A673 (cell line): ENCODE results near the gene PDE4DIP. TPM values are rescaled to one million over a fixed set of nuclear protein-coding genes. Genes with fewer than 3 reads are reported as not detected.
"Not testable (repeated sequence)": the region's sequence is repeated elsewhere in the genome, so short reads cannot be mapped to it uniquely, and the experiment has no call there.

Source experiments
- Bru-seq: library from RNA; stranded (reverse); fragments of 400-500 nt; gene quantifications from one replicate; lab custom pipeline; 2021; lab: Mats Ljungman, UMichigan
- BruChase-seq, 2 experiments: library from RNA; stranded (reverse); fragments of 400-500 nt; gene quantifications; one replicate each; lab custom pipeline; 2021; lab: Mats Ljungman, UMichigan
- BruUV-seq: library from RNA; stranded (reverse); fragments of 400-500 nt; replicated peaks from 2 replicates; lab custom pipeline; 2021; lab: Mats Ljungman, UMichigan
- CTCF ChIA-PET: fragments of 300-600 bp; sonication (Branson Sonifier 250); formaldehyde crosslinking; loops from one replicate; lab custom pipeline; 2022; ENCODE audit warnings: antibody characterized with exemption; lab: Charles Lee
- POLR2A ChIA-PET: fragments of 300-600 bp; sonication (Branson Sonifier 250); formaldehyde crosslinking; loops from one replicate; lab custom pipeline; 2022; ENCODE audit warnings: antibody characterized with exemption; ENCODE audit not compliant: low non-redundant PET; lab: Charles Lee
- DNase-seq: peaks from one replicate; pipeline ENCODE4 v3.0.0-alpha.2; 2015; ENCODE audit warnings: low spot score
- H3K27ac ChIP-seq: fragments of 200-600 bp; sonication (generic); 2 replicates; pipeline ENCODE4 v1.5.1; 2016; ENCODE audit warnings: mixed run types, low read depth, mild to moderate bottlenecking, mixed read lengths, antibody characterized with exemption, low read length; ENCODE audit not compliant: poor library complexity, severe bottlenecking
- H3K27me3 ChIP-seq: fragments of 200-600 bp; sonication (generic); replicated peaks from 2 replicates; pipeline ENCODE4 v1.6.1; 2017; ENCODE audit warnings: mixed run types, low read depth, mild to moderate bottlenecking, mixed read lengths, antibody characterized with exemption, low read length; ENCODE audit not compliant: insufficient read depth, poor library complexity
- H3K36me3 ChIP-seq: fragments of 200-600 bp; sonication (generic); 2 replicates; pipeline ENCODE4 v1.6.1; 2016; ENCODE audit warnings: mixed run types, mild to moderate bottlenecking, mixed read lengths, antibody characterized with exemption, low read length; ENCODE audit not compliant: insufficient read depth, poor library complexity, severe bottlenecking
- H3K4me1 ChIP-seq: fragments of 200-600 bp; sonication (generic); 2 replicates; pipeline ENCODE4 v1.6.1; 2017; ENCODE audit warnings: mixed run types, mild to moderate bottlenecking, mixed read lengths, antibody characterized with exemption, low read length; ENCODE audit not compliant: insufficient read depth, poor library complexity, severe bottlenecking
- H3K4me3 ChIP-seq: fragments of 200-600 bp; sonication (generic); 2 replicates; pipeline ENCODE4 v1.5.1; 2016; ENCODE audit warnings: low read depth, mixed run types, mild to moderate bottlenecking, mixed read lengths, low read length; ENCODE audit not compliant: poor library complexity, severe bottlenecking
- H3K9me3 ChIP-seq: fragments of 200-600 bp; sonication (generic); 2 replicates; pipeline ENCODE4 v1.6.1; 2016; ENCODE audit warnings: mixed run types, low read depth, mild to moderate bottlenecking, mixed read lengths, antibody characterized with exemption, low read length; ENCODE audit not compliant: poor library complexity, severe bottlenecking
- intact Hi-C: fragments of 100-400 bp; cut with micrococcal nuclease; formaldehyde crosslinking; loops from one replicate; pipeline ENCODE4 v1.10.0; 2022; ENCODE audit not compliant: unreplicated experiment
- long read RNA-seq: library from polyadenylated mRNA; stranded (forward); transcript quantifications from one replicate; pipeline ENCODE4 v2.0.0, GENCODE V29; 2022
- total RNA-seq: library from RNA; stranded (reverse); gene quantifications from 2 replicates; pipeline ENCODE4 v1.2.3, GENCODE V29; 2021

PDE4DIP gene
- total RNA-seq (61.8 and 68.7 TPM in 2 replicates), Bru-seq, nascent RNA (percentile 52 among the genes with signal in this experiment), BruChase-seq, experiment 1, labeled RNA remaining after a 2-hour chase (percentile 48 among the genes with signal in this experiment), BruChase-seq, experiment 2, labeled RNA remaining after a 6-hour chase (percentile 54 among the genes with signal in this experiment)
- long read RNA-seq, full-length matches to known transcripts = 23 of 51 reads
- long read RNA-seq, partial matches to known transcripts = 13 of 51 reads
- long read RNA-seq, other reads (novel, unspliced or antisense) = 15 of 51 reads

- H3K4me1 ChIP-seq, H3K36me3 ChIP-seq, H3K9me3 ChIP-seq, H3K27ac ChIP-seq, POLR2A ChIA-PET, DNase-seq, H3K27me3 ChIP-seq, intact Hi-C loops, H3K4me3 ChIP-seq, CTCF ChIA-PET, BruUV-seq: not testable (repeated sequence)
These were observed at the start of gene PDE4DIP for GRCh38 chr1:148844220-148844619. TSS of gene PDE4DIP (plus strand) at chr1:148844428. CDS start at chr1:148844775, 347 bp downstream.

GRCh38 chr1:148808268-148808928, 35.8 kb upstream of the PDE4DIP start:
- DNase-seq, H3K4me3 ChIP-seq, BruUV-seq, intact Hi-C loops, H3K27ac ChIP-seq, CTCF ChIA-PET, H3K36me3 ChIP-seq, POLR2A ChIA-PET, H3K27me3 ChIP-seq, H3K4me1 ChIP-seq, H3K9me3 ChIP-seq: not testable (repeated sequence)

GRCh38 chr1:148808929-148809283, 35.3 kb upstream of the PDE4DIP start:
- H3K27ac ChIP-seq, CTCF ChIA-PET, POLR2A ChIA-PET, H3K9me3 ChIP-seq, intact Hi-C loops, H3K36me3 ChIP-seq, H3K4me3 ChIP-seq, H3K27me3 ChIP-seq, BruUV-seq, H3K4me1 ChIP-seq, DNase-seq: not testable (repeated sequence)

- POLR2A ChIA-PET, CTCF ChIA-PET, intact Hi-C loops, H3K4me1 ChIP-seq, H3K27ac ChIP-seq, H3K36me3 ChIP-seq, DNase-seq, BruUV-seq, H3K27me3 ChIP-seq, H3K4me3 ChIP-seq, H3K9me3 ChIP-seq: not testable (repeated sequence)
These were observed 22.0 kb upstream of the PDE4DIP start for GRCh38 chr1:148822180-148822579.

- DNase-seq, CTCF ChIA-PET, H3K9me3 ChIP-seq, H3K4me3 ChIP-seq, POLR2A ChIA-PET, H3K4me1 ChIP-seq, H3K27ac ChIP-seq, H3K36me3 ChIP-seq, BruUV-seq, intact Hi-C loops, H3K27me3 ChIP-seq: not testable (repeated sequence)
These were observed 20.4 kb upstream of the PDE4DIP start for GRCh38 chr1:148823822-148824221.

- H3K4me3 ChIP-seq, POLR2A ChIA-PET, intact Hi-C loops, H3K4me1 ChIP-seq, H3K36me3 ChIP-seq, H3K27ac ChIP-seq, H3K9me3 ChIP-seq, BruUV-seq, H3K27me3 ChIP-seq, DNase-seq, CTCF ChIA-PET: not testable (repeated sequence)
These were observed 19.2 kb upstream of the PDE4DIP start for GRCh38 chr1:148825029-148825428.

GRCh38 chr1:148828531-148828930, 15.7 kb upstream of the PDE4DIP start:
- BruUV-seq, H3K36me3 ChIP-seq, H3K4me3 ChIP-seq, POLR2A ChIA-PET, H3K27me3 ChIP-seq, CTCF ChIA-PET, DNase-seq, H3K9me3 ChIP-seq, H3K4me1 ChIP-seq, intact Hi-C loops, H3K27ac ChIP-seq: not testable (repeated sequence)
